K562 (cell line): ENCODE measurements around the gene CNOT4. TPM values are rescaled to one million over a fixed set of nuclear protein-coding genes. Genes with fewer than 3 reads are reported as not detected.

ENCODE experiments used
- CLOCK ChIP-seq: fragments of 250-450 bp; sonication (Bioruptor Pico); IDR thresholded peaks from 2 replicates; pipeline ENCODE4 v1.4.0; 2020; ENCODE audit warnings: mild to moderate bottlenecking, moderate library complexity, borderline replicate concordance
- FOXM1 ChIP-seq, 2 experiments: fragments of 450-650 bp in 1 of 2; sonication (generic) in 1 of 2; formaldehyde crosslinking in 1 of 2; IDR thresholded peaks; 2 replicates each; pipeline versions ENCODE4 v1.6.1 to v1.9.0; 2017 to 2022; ENCODE audit warnings: low read depth in 2 of 2, mild to moderate bottlenecking in 2 of 2, missing genetic modification reagents in 1 of 2, moderate library complexity in 1 of 2
- HDAC1 ChIP-seq, 2 experiments: fragments of 450-650 bp; IDR thresholded peaks; 2 replicates each; pipeline ENCODE4 v1.6.1; 2016 to 2017; ENCODE audit warnings: inconsistent platforms in 1 of 2, mild to moderate bottlenecking in 1 of 2, moderate library complexity in 1 of 2
- ILK ChIP-seq: fragments of 450-650 bp; IDR thresholded peaks from 2 replicates; pipeline ENCODE4 v1.6.1; 2016; ENCODE audit warnings: missing genetic modification characterization, low read depth, mild to moderate bottlenecking, missing compliant biosample characterization, moderate library complexity, borderline replicate concordance
- MNT ChIP-seq, 2 experiments: fragments of 450-650 bp; conservative IDR thresholded peaks; 2 replicates each; pipeline ENCODE4 v1.6.1; 2017; ENCODE audit warnings: mild to moderate bottlenecking in 2 of 2, moderate library complexity in 2 of 2
- NR4A1 ChIP-seq, 2 experiments: fragments of 250-450 bp in 1 of 2; fragments of 450-650 bp in 1 of 2; sonication (Bioruptor Pico) in 1 of 2; IDR thresholded peaks; 2 replicates each; pipeline versions ENCODE4 v1.4.0 to v1.6.1; 2016 to 2020; ENCODE audit warnings: mild to moderate bottlenecking in 2 of 2, missing compliant biosample characterization in 1 of 2, missing genetic modification characterization in 1 of 2, moderate library complexity in 1 of 2
- RBM15 ChIP-seq: fragments of 200-400 bp; formaldehyde crosslinking; IDR thresholded peaks from 2 replicates; pipeline ENCODE4 v1.6.1; 2018; ENCODE audit warnings: mild to moderate bottlenecking, low read length, moderate library complexity; ENCODE audit not compliant: insufficient read depth
- SRF ChIP-seq, 2 experiments: fragments of 250-450, 450-650 bp in 1 of 2; sonication (Bioruptor Pico) in 1 of 2; sonication (generic) in 1 of 2; formaldehyde crosslinking; IDR thresholded peaks; 2 replicates each; pipeline versions ENCODE4 v1.5.0 to v1.5.1; 2020 to 2022; ENCODE audit warnings: mild to moderate bottlenecking in 1 of 2, missing genetic modification reagents in 1 of 2
- TOE1 ChIP-seq, 2 experiments: fragments of 450-650 bp in 1 of 2; sonication (generic) in 1 of 2; formaldehyde crosslinking in 1 of 2; IDR thresholded peaks; 2 replicates each; pipeline versions ENCODE4 v1.7.1 to v1.8.0; 2016 to 2022; ENCODE audit warnings: borderline replicate concordance in 2 of 2, mild to moderate bottlenecking in 2 of 2, antibody characterized with exemption in 1 of 2, inconsistent platforms in 1 of 2, low read depth in 1 of 2, missing genetic modification reagents in 1 of 2, moderate library complexity in 1 of 2
- polyA plus RNA-seq, 8 experiments: library from polyadenylated mRNA; depleted of rRNA in 4 of 8; stranded (reverse) in 5 of 8; unstranded in 3 of 8; fragments of >200 nt; fragmentation: Nextera tagmentation in 2 of 8; fragmentation: Illumina TruSeq in 1 of 8; extraction: Ambion mirVana in 2 of 8; extraction: Trizol in 1 of 8; gene quantifications; 2 replicates each; pipeline versions ENCODE4 v1.2.1 to v1.2.3, GENCODE V29; 2011 to 2014; ENCODE audit warnings: inconsistent platforms in 1 of 8, missing spikeins in 1 of 8
- total RNA-seq, 7 experiments: library from RNA; depleted of rRNA in 6 of 7; stranded (reverse); fragments of >200 nt in 6 of 7; fragmentation: Illumina TruSeq in 2 of 7; extraction: Trizol in 2 of 7; gene quantifications; 2 replicates each; pipeline versions ENCODE4 v1.2.1 to v1.2.3, GENCODE V29; 2011 to 2021; ENCODE audit warnings: low replicate concordance in 1 of 7
- TF ChIP-seq, protein P1 (sequence below): sonication (generic); formaldehyde crosslinking; IDR thresholded peaks from 2 replicates; pipeline ENCODE4 v1.8.0; 2022; ENCODE audit warnings: missing genetic modification reagents, mild to moderate bottlenecking, borderline replicate concordance
- TF ChIP-seq, protein P2 (sequence below), 2 experiments: IDR thresholded peaks in 1 of 2; conservative IDR thresholded peaks in 1 of 2; 2 replicates each; pipeline ENCODE4 v1.6.1; 2016; ENCODE audit warnings: low read depth in 2 of 2, mild to moderate bottlenecking in 1 of 2, missing compliant biosample characterization in 1 of 2, missing genetic modification characterization in 1 of 2, moderate library complexity in 1 of 2

Gene CNOT4
- total and polyA plus RNA-seq, 9 of the 15 experiments (the other 6 are each of a cell fraction or from before 2014, with no cell fraction given) = 8.6 to 24.1 (median 15.4) TPM

GRCh38 chr7:135409845-135410542 is 99.9 kb downstream of the CNOT4 start (continued):
- TF ChIP-seq, protein P1, sequence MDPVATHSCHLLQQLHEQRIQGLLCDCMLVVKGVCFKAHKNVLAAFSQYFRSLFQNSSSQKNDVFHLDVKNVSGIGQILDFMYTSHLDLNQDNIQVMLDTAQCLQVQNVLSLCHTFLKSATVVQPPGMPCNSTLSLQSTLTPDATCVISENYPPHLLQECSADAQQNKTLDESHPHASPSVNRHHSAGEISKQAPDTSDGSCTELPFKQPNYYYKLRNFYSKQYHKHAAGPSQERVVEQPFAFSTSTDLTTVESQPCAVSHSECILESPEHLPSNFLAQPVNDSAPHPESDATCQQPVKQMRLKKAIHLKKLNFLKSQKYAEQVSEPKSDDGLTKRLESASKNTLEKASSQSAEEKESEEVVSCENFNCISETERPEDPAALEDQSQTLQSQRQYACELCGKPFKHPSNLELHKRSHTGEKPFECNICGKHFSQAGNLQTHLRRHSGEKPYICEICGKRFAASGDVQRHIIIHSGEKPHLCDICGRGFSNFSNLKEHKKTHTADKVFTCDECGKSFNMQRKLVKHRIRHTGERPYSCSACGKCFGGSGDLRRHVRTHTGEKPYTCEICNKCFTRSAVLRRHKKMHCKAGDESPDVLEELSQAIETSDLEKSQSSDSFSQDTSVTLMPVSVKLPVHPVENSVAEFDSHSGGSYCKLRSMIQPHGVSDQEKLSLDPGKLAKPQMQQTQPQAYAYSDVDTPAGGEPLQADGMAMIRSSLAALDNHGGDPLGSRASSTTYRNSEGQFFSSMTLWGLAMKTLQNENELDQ = no peak
- TF ChIP-seq RBM15 = no peak
- peak; percentile 83; the same call in 1 of the 2 replicates for TF ChIP-seq FOXM1 (IDR thresholded peaks at IDR 0.05; ENCODE audit: low read depth)
- no peak for TF ChIP-seq FOXM1 (CRISPR knock-in tag; IDR thresholded peaks at IDR 0.05; ENCODE audit: low read depth)
- 0 out of 2 replicates have a peak, but pooled peaks have one; percentile 27 for TF ChIP-seq CLOCK (CRISPR knock-in tag)
- TF ChIP-seq, protein P2, sequence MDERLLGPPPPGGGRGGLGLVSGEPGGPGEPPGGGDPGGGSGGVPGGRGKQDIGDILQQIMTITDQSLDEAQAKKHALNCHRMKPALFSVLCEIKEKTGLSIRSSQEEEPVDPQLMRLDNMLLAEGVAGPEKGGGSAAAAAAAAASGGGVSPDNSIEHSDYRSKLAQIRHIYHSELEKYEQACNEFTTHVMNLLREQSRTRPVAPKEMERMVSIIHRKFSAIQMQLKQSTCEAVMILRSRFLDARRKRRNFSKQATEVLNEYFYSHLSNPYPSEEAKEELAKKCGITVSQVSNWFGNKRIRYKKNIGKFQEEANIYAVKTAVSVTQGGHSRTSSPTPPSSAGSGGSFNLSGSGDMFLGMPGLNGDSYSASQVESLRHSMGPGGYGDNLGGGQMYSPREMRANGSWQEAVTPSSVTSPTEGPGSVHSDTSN (CRISPR knock-in tag; IDR thresholded peaks at IDR 0.05; ENCODE audit: low read depth) = no peak
- TF ChIP-seq, protein P2 (tag; conservative IDR thresholded peaks at IDR 0.05; ENCODE audit: low read depth) = peak; percentile 59
- no peak for TF ChIP-seq ILK (tag)
- no peak for TF ChIP-seq NR4A1 (CRISPR knock-in tag; IDR thresholded peaks at IDR 0.05)
- 0 out of 2 replicates have a peak, but pooled peaks have one; percentile 36 for TF ChIP-seq NR4A1 (tag; IDR thresholded peaks at IDR 0.05)
- TF ChIP-seq MNT (conservative IDR thresholded peaks at IDR 0.05) = 0 out of 4 replicates have a peak, but pooled peaks of 1 of the 2 experiments have one; percentile 24
- peak in 1 of 2 experiments; percentile 79; a peak in 3 of 4 replicates for TF ChIP-seq HDAC1 (IDR thresholded peaks at IDR 0.05)
- peak in 1 of 2 experiments; percentile 67; a peak in 2 of 4 replicates for TF ChIP-seq SRF (CRISPR knock-in tag; IDR thresholded peaks at IDR 0.05)
- TF ChIP-seq TOE1 (IDR thresholded peaks at IDR 0.05; ENCODE audit: borderline replicate concordance) = 0 out of 2 replicates have a peak, but pooled peaks have one; percentile 10
- TF ChIP-seq TOE1 (CRISPR knock-in tag; IDR thresholded peaks at IDR 0.05; ENCODE audit: borderline replicate concordance, low read depth) = no peak
